Measurements from ENCODE around the gene TERB2. TPM values are rescaled to one million over a fixed set of nuclear protein-coding genes. Genes with fewer than 3 reads are reported as not detected.

The TERB2 gene, protein sequence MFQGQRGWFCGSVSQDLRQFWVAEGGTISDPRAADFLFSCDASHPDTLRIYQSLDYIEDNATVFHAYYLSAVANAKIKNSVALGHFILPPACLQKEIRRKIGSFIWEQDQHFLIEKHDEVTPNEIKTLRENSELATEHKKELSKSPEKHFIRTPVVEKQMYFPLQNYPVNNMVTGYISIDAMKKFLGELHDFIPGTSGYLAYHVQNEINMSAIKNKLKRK
- total RNA-seq, result not detected in 2 replicates

GRCh38 chr15:44956388-44956787 lies at the start of gene TERB2:
Gene TERB2, plus strand, starts transcription at chr15:44956687. Its CDS starts 32 bp downstream, at chr15:44956719.

DNA sequence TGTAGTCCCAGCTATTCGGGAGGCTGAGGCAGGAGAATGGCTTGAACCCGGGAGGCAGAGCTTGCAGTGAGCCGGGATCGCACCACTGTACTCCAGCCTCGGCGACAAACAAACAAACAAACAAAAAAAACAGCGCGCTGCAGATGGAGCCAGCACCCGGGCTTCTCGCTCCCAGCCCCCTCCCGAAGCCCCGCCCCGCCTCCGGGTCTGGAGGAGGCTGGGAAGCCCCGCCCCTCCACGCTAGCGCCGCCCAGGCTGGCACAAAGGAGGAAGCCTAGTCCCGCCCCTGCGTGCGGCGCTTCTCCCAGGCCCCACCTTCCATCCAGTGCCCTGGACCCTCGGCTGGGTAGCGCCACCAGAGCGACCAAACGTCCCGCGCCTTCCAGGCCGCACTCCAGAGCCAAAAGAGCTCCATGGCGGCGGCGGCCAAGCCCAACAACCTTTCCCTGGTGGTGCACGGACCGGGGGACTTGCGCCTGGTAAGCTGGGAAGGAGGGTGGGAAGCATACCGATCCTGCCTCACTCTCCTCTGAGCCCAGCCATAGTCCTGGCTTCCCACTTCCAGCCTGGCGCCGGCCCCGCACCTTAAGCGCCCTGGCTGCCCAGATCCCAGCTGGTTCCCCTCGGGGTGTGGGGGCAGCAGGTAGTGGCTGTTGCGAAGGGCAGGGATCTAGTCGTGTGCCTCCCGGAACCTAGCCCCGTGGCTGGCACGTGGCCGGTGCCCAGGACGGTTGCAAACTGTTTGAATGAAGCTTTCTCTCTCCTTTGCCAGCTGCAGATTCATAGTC lies 66.6 kb downstream of the TERB2 start, which contains the start of gene SORD:
SORD (plus strand) TSS at position 325 of the 788 bp plus-strand sequence; CDS start at position 414, 89 bp downstream.

Small RNA genes lying within 50 kb of the gene (small RNA-seq; reads per million reads assigned to genes)
- gene RNU1-78P (not detected), gene RNU6-1108P (not detected), gene RNU6-1332P (not detected), gene RNU6-966P (not detected)

Other genes with a start within 250 kb of the TERB2 start
- 0.78 and 0.86 TPM in 2 replicates for gene PATL2, start 245.4 kb upstream of the TERB2 start, total RNA-seq
- 1,905 and 4,425 TPM in 2 replicates for gene B2M, start 245.2 kb upstream of the TERB2 start, total RNA-seq
- 14.0 and 17.6 TPM in 2 replicates for gene TRIM69, start 220.2 kb upstream of the TERB2 start, total RNA-seq
- gene SORD, start 66.5 kb downstream of the TERB2 start, total RNA-seq, result 14.4 and 17.0 TPM in 2 replicates
- gene DUOX2, start 157.5 kb downstream of the TERB2 start, total RNA-seq, result under 0.01 TPM in 1 of 2 replicates, not detected in the other
- not detected in 2 replicates for gene DUOXA2, start 157.6 kb downstream of the TERB2 start, total RNA-seq
- under 0.01 TPM in 2 replicates for gene DUOXA1, start 173.2 kb downstream of the TERB2 start, total RNA-seq
- gene DUOX1, start 173.3 kb downstream of the TERB2 start, total RNA-seq, result under 0.01 and 0.13 TPM in 2 replicates
- gene SHF, start 231.3 kb downstream of the TERB2 start, total RNA-seq, result 4.6 and 5.5 TPM in 2 replicates